SK-N-SH treated with all-trans-retinoic acid at 6 μM for 48 hours (cell line): ENCODE measurements around the gene ATP5MG.

ENCODE experiments used
- ATAC-seq: fragments of 200-7000 bp; cut with Tn5 transposase; 3 replicates; pipeline ENCODE4 v1.9.1; 2020; ENCODE audit warnings: mild to moderate bottlenecking, moderate library complexity
- ARNTL ChIP-seq: fragments of 450-650 bp; formaldehyde crosslinking; IDR thresholded peaks from 2 replicates; pipeline ENCODE4 v1.5.0; 2020; ENCODE audit warnings: low read depth, mild to moderate bottlenecking, moderate library complexity, borderline replicate concordance
- BACH2 ChIP-seq: fragments of 250-450 bp; sonication (Bioruptor Pico); IDR thresholded peaks from 2 replicates; pipeline ENCODE4 v1.9.0; 2021; ENCODE audit warnings: mild to moderate bottlenecking, borderline replicate concordance
- CSDC2 ChIP-seq: fragments of 250-450 bp; sonication (Bioruptor Pico); IDR thresholded peaks from 2 replicates; pipeline ENCODE4 v1.5.0; 2020; ENCODE audit warnings: mild to moderate bottlenecking, moderate library complexity
- ESRRG ChIP-seq: fragments of 250-450 bp; sonication (Bioruptor Pico); IDR thresholded peaks from 2 replicates; pipeline ENCODE4 v1.6.1; 2021; ENCODE audit warnings: mild to moderate bottlenecking
- GLIS3 ChIP-seq: fragments of 250-450 bp; sonication (Bioruptor Pico); IDR thresholded peaks from 2 replicates; pipeline ENCODE4 v1.5.0; 2020; ENCODE audit warnings: mild to moderate bottlenecking, moderate library complexity
- ISL1 ChIP-seq: fragments of 250-450 bp; sonication (Bioruptor Pico); IDR thresholded peaks from 2 replicates; pipeline ENCODE4 v2.1.2; 2022; ENCODE audit warnings: mild to moderate bottlenecking, moderate library complexity
- OSR1 ChIP-seq: fragments of 250-450 bp; sonication (Bioruptor Pico); IDR thresholded peaks from 2 replicates; pipeline ENCODE4 v1.8.0; 2022; ENCODE audit warnings: moderate library complexity, mild to moderate bottlenecking, inconsistent platforms
- PATZ1 ChIP-seq: fragments of 250-450 bp; sonication (Bioruptor Pico); IDR thresholded peaks from 2 replicates; pipeline ENCODE4 v1.8.0; 2020; ENCODE audit warnings: mild to moderate bottlenecking, moderate library complexity, borderline replicate concordance
- PPARA ChIP-seq: fragments of 250-450 bp; sonication (Bioruptor Pico); IDR thresholded peaks from 2 replicates; pipeline ENCODE4 v1.5.0; 2020; ENCODE audit warnings: mild to moderate bottlenecking, borderline replicate concordance
- RARB ChIP-seq: fragments of 250-450 bp; sonication (Bioruptor Pico); IDR thresholded peaks from 2 replicates; pipeline ENCODE4 v1.8.0; 2021; ENCODE audit warnings: mild to moderate bottlenecking, moderate library complexity
- SNAI2 ChIP-seq: fragments of 250-450 bp; sonication (Bioruptor Pico); IDR thresholded peaks from 2 replicates; pipeline ENCODE4 v1.5.0; 2020; ENCODE audit warnings: mild to moderate bottlenecking, moderate library complexity
- TCF4 ChIP-seq: fragments of 250-450 bp; sonication (Bioruptor Pico); IDR thresholded peaks from 2 replicates; pipeline ENCODE4 v1.8.0; 2021; ENCODE audit warnings: mild to moderate bottlenecking, moderate library complexity, borderline replicate concordance
- TOX ChIP-seq: fragments of 250-450 bp; sonication (Bioruptor Pico); IDR thresholded peaks from 2 replicates; pipeline ENCODE4 v1.8.0; 2021; ENCODE audit warnings: mild to moderate bottlenecking, moderate library complexity, borderline replicate concordance
- ZC3H10 ChIP-seq: fragments of 250-450 bp; sonication (Bioruptor Pico); IDR thresholded peaks from 2 replicates; pipeline ENCODE4 v1.5.1; 2021; ENCODE audit warnings: mild to moderate bottlenecking, moderate library complexity
- ZFP3 ChIP-seq: fragments of 250-450 bp; sonication (Bioruptor Pico); IDR thresholded peaks from 2 replicates; pipeline ENCODE4 v1.5.0; 2020; ENCODE audit warnings: mild to moderate bottlenecking, moderate library complexity
- ZFP30 ChIP-seq: fragments of 450-650 bp; formaldehyde crosslinking; IDR thresholded peaks from 2 replicates; pipeline ENCODE4 v1.5.0; 2022; ENCODE audit warnings: mild to moderate bottlenecking, moderate library complexity
- ZNF565 ChIP-seq: fragments of 450-650 bp; formaldehyde crosslinking; conservative IDR thresholded peaks from 2 replicates; pipeline ENCODE4 v1.5.0; 2020; ENCODE audit warnings: low read depth, mild to moderate bottlenecking, moderate library complexity
- ZNF70 ChIP-seq: fragments of 450-650 bp; formaldehyde crosslinking; IDR thresholded peaks from 2 replicates; pipeline ENCODE4 v1.5.0; 2020; ENCODE audit warnings: mild to moderate bottlenecking, moderate library complexity
- ZNF8 ChIP-seq: fragments of 450-650 bp; formaldehyde crosslinking; IDR thresholded peaks from 2 replicates; pipeline ENCODE4 v1.5.0; 2020; ENCODE audit warnings: mild to moderate bottlenecking, moderate library complexity
- TF ChIP-seq, protein P1 (sequence below): fragments of 250-450 bp; sonication (Bioruptor Pico); IDR thresholded peaks from 2 replicates; pipeline ENCODE4 v1.8.0; 2021; ENCODE audit warnings: low read depth, mild to moderate bottlenecking, moderate library complexity, borderline replicate concordance

The ATP5MG gene

DNA sequence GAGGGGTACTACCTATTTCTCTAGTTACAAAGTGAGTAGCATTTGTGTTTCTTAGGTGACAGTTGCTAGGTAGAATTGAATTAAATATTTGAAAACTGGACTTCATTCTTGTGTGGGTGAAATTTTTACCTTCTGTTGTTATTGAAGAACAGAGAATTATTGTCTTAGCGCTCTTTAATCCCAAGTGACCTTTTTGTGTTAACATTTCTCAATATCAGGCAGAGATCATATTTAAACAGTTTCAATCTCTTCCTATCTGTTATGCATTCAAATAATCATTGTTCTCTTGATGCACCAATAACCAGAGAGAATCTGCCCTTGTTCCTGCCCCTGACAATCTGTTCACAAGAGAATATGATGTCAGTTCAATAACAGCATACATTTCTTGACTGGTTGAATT, 49.0 kb downstream of the ATP5MG start:
- ATAC-seq: no peak
- TF ChIP-seq ARNTL (CRISPR knock-in tag) (no peak), ZNF70 (CRISPR knock-in tag) (no peak), ZNF565 (CRISPR knock-in tag) (no peak), ESRRG (no peak), GLIS3 (CRISPR knock-in tag) (no peak), ZFP3 (CRISPR knock-in tag) (no peak), SNAI2 (no peak), ISL1 (CRISPR knock-in tag) (no peak), TCF4 (no peak), ZFP30 (no peak), ZC3H10 (no peak), CSDC2 (CRISPR knock-in tag) (no peak), PPARA (no peak), BACH2 (CRISPR knock-in tag) (no peak), PATZ1 (CRISPR knock-in tag) (no peak), RARB (CRISPR knock-in tag) (no peak), TOX (CRISPR knock-in tag) (no peak), ZNF8 (CRISPR knock-in tag) (no peak), OSR1 (CRISPR knock-in tag) (no peak)
- TF ChIP-seq, protein P1, sequence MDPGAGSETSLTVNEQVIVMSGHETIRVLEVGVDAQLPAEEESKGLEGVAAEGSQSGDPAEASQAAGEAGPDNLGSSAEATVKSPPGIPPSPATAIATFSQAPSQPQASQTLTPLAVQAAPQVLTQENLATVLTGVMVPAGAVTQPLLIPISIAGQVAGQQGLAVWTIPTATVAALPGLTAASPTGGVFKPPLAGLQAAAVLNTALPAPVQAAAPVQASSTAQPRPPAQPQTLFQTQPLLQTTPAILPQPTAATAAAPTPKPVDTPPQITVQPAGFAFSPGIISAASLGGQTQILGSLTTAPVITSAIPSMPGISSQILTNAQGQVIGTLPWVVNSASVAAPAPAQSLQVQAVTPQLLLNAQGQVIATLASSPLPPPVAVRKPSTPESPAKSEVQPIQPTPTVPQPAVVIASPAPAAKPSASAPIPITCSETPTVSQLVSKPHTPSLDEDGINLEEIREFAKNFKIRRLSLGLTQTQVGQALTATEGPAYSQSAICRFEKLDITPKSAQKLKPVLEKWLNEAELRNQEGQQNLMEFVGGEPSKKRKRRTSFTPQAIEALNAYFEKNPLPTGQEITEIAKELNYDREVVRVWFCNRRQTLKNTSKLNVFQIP (CRISPR knock-in tag): no peak
- TF ChIP-seq, all 23 proteins: peak for 0
